HG03457 (cell line): ENCODE results near the gene SYNGR3.
"Not testable (repeated sequence)": the region's sequence is repeated elsewhere in the genome, so short reads cannot be mapped to it uniquely, and the experiment has no call there.

Experiments used
- ATAC-seq: cut with Tn5 transposase; IDR thresholded peaks from one replicate; pipeline ENCODE4 v1.9.1; 2021; ENCODE audit warnings: moderate number of reproducible peaks; ENCODE audit not compliant: unreplicated experiment

The SYNGR3 gene

GRCh38 chr16:2027024-2028010 is 37.5 kb downstream of the SYNGR3 start:
- no peak for ATAC-seq

GRCh38 chr16:2028146-2028545 is 38.4 kb downstream of the SYNGR3 start:
- ATAC-seq: no peak

- ATAC-seq: no peak
Observed at GRCh38 chr16:2028620-2029220, 39.0 kb downstream of the SYNGR3 start.

- no peak for ATAC-seq
Observed at GRCh38 chr16:2029350-2029749, 39.6 kb downstream of the SYNGR3 start.

GRCh38 chr16:2030036-2030435 is 40.3 kb downstream of the SYNGR3 start:
- no peak for ATAC-seq

GRCh38 chr16:2031081-2031577 is 41.4 kb downstream of the SYNGR3 start:
- no peak for ATAC-seq

GRCh38 chr16:2032285-2033056 is 42.7 kb downstream of the SYNGR3 start:
- no peak for ATAC-seq

GRCh38 chr16:2033057-2033908 is 43.5 kb downstream of the SYNGR3 start:
- no peak for ATAC-seq

GRCh38 chr16:2033909-2034695 is 44.3 kb downstream of the SYNGR3 start:
- not testable (repeated sequence) for ATAC-seq

GRCh38 chr16:2034696-2035430 is 45.1 kb downstream of the SYNGR3 start:
- no peak for ATAC-seq

- no peak for ATAC-seq
Observed at GRCh38 chr16:2035431-2036199, 45.8 kb downstream of the SYNGR3 start.

- no peak for ATAC-seq
Observed at GRCh38 chr16:2036200-2036966, 46.6 kb downstream of the SYNGR3 start.

- ATAC-seq: no peak
Observed at GRCh38 chr16:2037115-2037514, 47.3 kb downstream of the SYNGR3 start.

GRCh38 chr16:2037647-2038381 is 48.0 kb downstream of the SYNGR3 start:
- ATAC-seq: no peak

GRCh38 chr16:2038382-2039231 is 48.8 kb downstream of the SYNGR3 start:
- no peak for ATAC-seq
